Ammon's horn (tissue), 1 donor: Measurements from ENCODE around the gene HECW1.
"Not testable (repeated sequence)": the region's sequence is repeated elsewhere in the genome, so short reads cannot be mapped to it uniquely, and the experiment has no call there.

Experiments used
- DNase-seq: peaks from one replicate; pipeline ENCODE4 v3.0.0-alpha.2; 2016; ENCODE audit warnings: low spot score

HECW1 gene

DNA sequence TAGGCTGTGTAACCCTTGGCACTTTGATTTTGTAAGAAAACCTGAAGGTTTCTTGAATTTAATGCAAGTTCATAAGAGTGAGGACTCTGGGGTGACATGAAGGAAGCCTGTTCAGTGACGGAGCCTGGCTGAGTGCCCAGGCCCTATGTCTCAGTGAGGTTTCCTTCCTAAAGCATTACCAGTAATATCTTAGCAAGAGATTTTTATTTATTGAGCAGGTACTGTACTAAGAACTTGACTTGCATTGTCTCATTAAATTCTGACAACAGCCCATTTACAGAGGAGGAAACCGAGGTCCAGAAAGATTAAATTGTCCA lies 197.2 kb downstream of the HECW1 start:
- DNase-seq = no peak

DNA sequence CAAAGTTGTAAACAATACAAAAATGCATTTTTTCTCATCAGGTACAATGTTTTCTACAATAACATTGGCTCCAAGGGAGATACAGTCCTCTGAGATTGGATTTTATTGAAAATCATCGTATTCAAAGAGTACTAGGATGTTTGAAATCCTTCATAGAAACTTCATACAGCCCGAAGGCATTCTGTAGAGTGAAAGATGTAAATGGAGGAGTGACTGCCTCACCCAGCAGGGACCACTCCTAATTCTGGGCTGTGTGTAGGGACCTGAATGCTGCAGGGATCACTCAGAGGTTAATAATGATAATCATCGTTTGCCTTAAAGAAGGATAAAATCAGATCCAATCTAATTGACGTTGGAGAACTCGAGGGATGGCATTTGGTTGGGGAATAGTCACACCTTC lies 198.6 kb downstream of the HECW1 start:
- DNase-seq = no peak

GRCh38 chr7:43311694-43312093 lies 199.2 kb downstream of the HECW1 start:
- DNase-seq = no peak

DNA sequence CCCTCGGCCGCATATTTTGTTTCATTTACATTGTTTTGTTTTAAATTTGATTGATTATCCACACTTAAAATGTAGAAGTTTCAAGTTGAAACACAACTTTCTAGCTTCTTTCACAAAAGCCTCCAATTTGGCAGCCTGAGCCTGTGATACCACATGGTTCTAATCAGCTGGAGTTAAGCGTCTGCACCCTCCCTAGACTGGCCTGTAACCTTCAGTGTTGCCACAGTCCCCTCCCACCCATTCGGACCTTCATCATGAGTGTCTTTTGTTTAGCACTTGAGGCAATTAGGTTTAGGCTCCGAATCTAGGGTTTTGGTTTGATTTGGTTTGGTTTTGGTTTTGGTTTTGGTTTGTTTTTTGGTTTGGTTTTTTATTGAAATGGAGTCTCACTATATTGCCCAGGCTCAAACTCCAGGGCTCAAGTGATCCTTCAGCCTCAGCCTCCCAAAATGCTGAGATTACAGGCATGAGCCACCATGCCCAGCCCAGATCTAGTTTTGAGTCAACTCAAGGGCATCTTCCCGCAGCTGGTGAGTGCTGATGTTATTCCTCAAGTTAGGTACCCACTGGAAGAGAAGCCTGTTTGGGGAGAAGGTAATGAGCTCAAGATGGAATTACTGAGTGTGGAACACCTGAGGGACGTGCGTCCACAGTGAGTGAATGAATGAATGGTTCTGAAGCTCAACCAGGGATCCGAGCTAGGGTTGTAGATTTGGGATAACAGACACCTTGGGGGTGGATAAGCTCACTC lies 201.4 kb downstream of the HECW1 start:
- DNase-seq = no peak

DNA sequence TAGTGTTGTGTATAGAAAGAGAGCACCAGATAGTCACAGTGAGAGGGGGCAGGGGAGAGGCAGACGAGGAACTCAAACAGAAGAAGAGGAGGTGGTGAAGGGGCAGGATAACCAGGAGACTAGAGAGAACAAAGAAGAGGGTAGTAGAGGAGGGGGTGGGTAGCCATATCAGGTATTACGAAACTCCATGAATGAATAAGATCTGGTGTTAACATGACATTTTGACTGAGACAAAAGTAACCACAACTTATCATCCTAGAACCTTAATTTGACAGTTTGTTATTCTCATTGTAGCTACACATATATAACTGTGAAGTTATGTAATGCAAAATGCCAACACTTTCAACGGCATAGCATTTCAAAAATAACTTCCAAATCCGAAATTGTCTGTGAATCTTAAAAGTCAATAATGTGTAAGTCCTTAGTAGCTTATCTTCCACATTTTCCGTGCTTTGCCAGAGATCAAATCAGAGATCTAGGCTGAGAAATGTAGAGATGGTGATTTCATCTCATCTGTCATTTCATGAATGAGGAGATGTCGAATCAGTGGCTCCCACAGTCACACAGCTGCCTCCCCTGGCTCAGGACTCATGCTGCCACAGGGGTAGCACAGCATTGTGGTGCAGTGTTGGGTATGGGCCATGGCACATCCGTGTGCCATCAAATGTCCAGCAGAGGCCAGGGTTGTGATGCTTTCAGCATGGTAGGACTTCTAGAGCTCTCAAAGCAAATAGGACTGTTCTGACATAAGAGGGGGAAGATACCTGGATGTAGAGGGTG lies 202.1 kb downstream of the HECW1 start:
- DNase-seq = no peak

GRCh38 chr7:43317075-43317474 lies 204.6 kb downstream of the HECW1 start:
- DNase-seq = no peak

GRCh38 chr7:43318188-43318770 lies 205.8 kb downstream of the HECW1 start:
- no peak for DNase-seq

GRCh38 chr7:43325595-43325994 lies 213.1 kb downstream of the HECW1 start:
- DNase-seq = no peak

GRCh38 chr7:43328336-43328735 lies 215.9 kb downstream of the HECW1 start:
- DNase-seq = no peak

GRCh38 chr7:43328785-43329380 lies 216.4 kb downstream of the HECW1 start:
- no peak for DNase-seq

GRCh38 chr7:43332193-43332796 lies 219.8 kb downstream of the HECW1 start:
- DNase-seq = no peak

GRCh38 chr7:43337191-43337590 lies 224.7 kb downstream of the HECW1 start:
- DNase-seq = no peak

- DNase-seq = no peak
Measured at GRCh38 chr7:43337811-43338210, 225.4 kb downstream of the HECW1 start.

- DNase-seq = no peak
Measured at GRCh38 chr7:43341132-43341531, 228.7 kb downstream of the HECW1 start.

GRCh38 chr7:43343417-43343816 lies 231.0 kb downstream of the HECW1 start:
- not testable (repeated sequence) for DNase-seq

GRCh38 chr7:43345696-43346095 lies 233.2 kb downstream of the HECW1 start:
- not testable (repeated sequence) for DNase-seq

DNA sequence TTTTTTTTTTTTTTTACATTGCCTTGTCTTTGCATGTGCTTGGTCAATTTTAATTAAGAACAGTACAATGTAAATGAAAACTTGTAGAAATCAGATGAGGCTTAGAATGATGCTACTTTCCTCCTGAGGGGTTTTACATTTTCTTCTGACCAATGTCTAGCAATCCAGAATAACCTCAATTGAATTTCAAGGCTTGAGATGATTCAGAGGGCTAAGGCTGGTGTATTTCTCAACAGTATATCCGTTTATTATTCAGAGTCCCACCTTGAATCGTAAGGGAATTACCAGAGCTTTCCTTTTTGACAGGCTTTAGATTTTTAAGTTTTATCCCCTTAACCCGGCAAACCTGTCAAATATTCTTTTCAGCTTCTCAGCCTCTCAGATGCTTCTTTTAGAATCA lies 239.2 kb downstream of the HECW1 start:
- no peak for DNase-seq

- no peak for DNase-seq
Measured at GRCh38 chr7:43353902-43354301, 241.5 kb downstream of the HECW1 start.

- peak; percentile 24 for DNase-seq
Measured at GRCh38 chr7:43362652-43363034, 250.2 kb downstream of the HECW1 start.

- no peak for DNase-seq
Measured at GRCh38 chr7:43363035-43363791, 250.8 kb downstream of the HECW1 start.

- no peak for DNase-seq
Measured at GRCh38 chr7:43364391-43364790, 251.9 kb downstream of the HECW1 start.
